Astrocyte of the cerebellum (primary cell): Measurements from ENCODE around the gene SRP9.
A peak's percentile ranks its signal among the peaks of the same experiment; 100 is the strongest.
"Not testable (repeated sequence)": the region's sequence is repeated elsewhere in the genome, so short reads cannot be mapped to it uniquely, and the experiment has no call there.

Experiments
- DNase-seq: peaks from one replicate; pipeline ENCODE4 v3.0.0-alpha.2; 2011; ENCODE audit warnings: low read depth
- H3K4me3 ChIP-seq: 2 replicates; pipeline ENCODE4 v1.5.1; 2011; ENCODE audit warnings: mild to moderate bottlenecking, low read depth, low read length, moderate library complexity
- in situ Hi-C: cut with HindIII; loops from 2 replicates; pipeline ENCODE4 v1.10.0; 2017; ENCODE audit warnings: low sequenced_read_pairs
- TF ChIP-seq, protein P1 (sequence below): IDR thresholded peaks from 2 replicates; pipeline ENCODE4 v1.5.1; 2012; ENCODE audit warnings: low read length, low read depth, moderate library complexity, mild to moderate bottlenecking; ENCODE audit errors: missing control alignments

The SRP9 gene

DNA sequence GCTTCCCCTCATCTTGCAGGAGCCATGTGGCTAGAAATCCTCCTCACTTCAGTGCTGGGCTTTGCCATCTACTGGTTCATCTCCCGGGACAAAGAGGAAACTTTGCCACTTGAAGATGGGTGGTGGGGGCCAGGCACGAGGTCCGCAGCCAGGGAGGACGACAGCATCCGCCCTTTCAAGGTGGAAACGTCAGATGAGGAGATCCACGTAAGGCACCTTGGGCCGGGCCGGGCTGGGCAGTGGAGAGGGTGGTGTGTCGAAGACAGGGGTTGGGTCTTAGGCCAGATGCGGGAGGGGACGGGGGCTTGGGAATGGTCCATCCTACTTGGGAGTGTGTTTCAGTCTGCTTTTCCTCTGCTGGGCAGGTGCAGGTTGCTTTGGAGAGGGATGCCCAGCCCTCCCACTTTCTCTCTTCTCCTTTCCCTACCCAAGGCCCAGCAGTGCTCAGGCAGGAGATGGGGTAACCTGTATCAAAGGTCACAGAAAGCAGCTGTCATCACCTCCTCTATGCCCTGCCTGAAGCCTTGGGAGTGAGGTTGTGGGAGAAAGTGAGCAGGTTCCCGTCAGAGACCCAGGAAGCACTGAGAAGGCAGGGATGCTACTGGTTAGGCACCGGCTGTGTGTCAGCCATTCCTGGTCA is 51.2 kb downstream of the SRP9 start:
- in situ Hi-C loops, result no loop called here
- TF ChIP-seq, protein P1, sequence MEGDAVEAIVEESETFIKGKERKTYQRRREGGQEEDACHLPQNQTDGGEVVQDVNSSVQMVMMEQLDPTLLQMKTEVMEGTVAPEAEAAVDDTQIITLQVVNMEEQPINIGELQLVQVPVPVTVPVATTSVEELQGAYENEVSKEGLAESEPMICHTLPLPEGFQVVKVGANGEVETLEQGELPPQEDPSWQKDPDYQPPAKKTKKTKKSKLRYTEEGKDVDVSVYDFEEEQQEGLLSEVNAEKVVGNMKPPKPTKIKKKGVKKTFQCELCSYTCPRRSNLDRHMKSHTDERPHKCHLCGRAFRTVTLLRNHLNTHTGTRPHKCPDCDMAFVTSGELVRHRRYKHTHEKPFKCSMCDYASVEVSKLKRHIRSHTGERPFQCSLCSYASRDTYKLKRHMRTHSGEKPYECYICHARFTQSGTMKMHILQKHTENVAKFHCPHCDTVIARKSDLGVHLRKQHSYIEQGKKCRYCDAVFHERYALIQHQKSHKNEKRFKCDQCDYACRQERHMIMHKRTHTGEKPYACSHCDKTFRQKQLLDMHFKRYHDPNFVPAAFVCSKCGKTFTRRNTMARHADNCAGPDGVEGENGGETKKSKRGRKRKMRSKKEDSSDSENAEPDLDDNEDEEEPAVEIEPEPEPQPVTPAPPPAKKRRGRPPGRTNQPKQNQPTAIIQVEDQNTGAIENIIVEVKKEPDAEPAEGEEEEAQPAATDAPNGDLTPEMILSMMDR, result no peak
- DNase-seq, result no peak
- H3K4me3 ChIP-seq, result no peak overlapping the region

DNA sequence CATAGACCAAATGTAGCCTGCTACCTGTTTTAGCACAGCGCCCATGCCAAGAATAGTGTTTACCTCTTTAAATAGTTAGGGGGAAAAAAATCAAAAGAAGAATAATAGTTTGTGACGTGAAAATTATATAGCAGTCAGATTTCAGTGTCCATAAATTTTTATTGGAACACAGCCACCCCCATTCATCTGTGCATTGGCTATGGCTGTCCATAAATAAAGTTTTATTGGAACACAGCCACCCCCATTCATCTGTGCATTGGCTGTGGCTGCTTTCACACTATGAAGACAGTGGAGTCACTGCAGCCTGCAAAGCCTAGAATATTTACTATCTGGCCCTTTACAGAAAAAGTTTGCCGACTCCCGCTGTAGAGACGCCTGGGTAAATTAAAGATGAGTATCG is 53.2 kb downstream of the SRP9 start:
- DNase-seq, result no peak
- in situ Hi-C loops, result no loop called here
- TF ChIP-seq, protein P1, result no peak
- no peak overlapping the region for H3K4me3 ChIP-seq

DNA sequence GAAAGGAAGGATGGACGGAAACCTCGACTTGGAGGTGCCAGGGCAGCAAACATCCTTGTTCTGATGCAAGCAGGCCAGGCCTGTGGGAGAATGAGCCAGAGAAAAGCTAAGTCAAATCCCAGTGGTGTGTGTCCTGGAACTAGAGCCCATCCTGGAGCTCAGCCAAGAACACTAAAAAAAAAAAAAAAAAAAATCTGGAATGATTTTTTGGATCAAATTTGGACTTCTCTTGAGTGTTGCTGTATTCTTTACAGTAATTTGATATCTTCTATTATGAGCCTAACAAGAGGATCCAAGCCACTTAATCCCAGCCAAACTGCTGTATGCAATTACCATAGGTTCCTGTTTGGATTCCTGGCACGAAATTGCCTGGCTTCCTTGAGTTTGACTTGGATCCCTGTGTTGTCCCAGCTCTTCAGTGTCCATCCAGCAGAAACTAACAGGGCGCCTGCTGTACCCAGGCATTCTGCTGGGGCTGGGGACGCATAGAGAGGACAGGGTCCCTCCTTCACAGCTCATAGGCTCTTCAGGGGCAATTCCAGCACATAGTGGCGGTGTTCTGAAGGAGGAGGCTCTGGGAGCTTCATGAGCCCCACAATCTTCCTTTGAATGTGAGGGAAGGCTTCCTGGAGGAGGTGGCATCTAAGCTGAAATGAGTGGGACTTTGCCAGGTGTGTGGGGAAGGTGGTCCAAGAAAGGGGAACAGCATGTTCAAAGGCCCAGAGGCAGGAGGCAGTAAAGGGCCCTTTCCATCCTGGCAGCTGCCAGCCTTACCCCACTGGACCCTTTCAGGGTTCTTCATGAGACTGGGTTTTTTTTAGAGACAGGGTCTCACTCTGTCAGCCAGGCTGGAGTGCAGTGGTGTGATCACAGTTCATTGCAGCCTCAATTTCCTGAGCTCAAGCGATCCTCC is 57.0 kb downstream of the SRP9 start:
- DNase-seq, result peak; percentile 83
- in situ Hi-C loops, result no loop called here
- TF ChIP-seq, protein P1, result no peak

DNA sequence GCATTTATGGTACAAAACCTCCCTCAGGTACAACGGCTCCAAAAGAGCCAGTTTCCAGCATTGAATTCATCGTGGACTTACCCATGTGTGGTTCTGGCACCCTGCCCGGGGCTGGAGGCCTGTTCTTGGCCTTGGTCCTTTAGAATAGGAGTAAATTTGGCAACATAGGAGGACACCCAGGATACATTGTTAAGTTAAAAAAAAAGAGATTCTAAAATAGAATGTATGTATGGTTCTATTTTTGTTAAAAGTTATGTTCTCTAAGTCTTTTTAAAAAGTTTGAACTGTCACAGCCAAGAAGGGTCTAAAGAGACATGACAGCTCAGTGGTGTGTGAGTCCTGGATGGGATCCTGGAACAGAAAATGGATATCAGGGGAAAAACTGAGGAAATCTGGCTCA is 58.2 kb downstream of the SRP9 start:
- in situ Hi-C loops, result no loop called here

More for the DNA sequence above, 57.0 kb downstream of the SRP9 start:
- H3K4me3 ChIP-seq, result no peak overlapping the region

DNA sequence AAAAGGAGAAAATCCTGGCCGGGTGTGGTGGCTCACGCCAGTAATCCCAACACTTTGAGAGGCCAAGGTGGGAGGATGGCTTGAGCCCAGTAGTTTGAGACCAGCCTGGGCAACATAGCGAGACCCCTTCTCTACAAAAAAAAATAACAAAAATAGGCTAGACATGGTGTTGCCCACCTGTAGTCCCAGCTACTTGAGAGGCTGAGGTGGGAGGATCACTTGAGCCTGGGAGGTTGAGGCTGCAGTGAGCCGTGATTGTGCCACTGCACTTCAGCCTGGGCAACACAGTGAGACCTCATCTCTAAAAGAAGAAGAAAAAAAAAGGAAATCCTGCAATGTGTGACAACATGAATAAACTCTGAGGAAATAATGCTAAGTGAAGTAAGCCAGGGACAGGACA is 58.7 kb downstream of the SRP9 start:
- in situ Hi-C loops, H3K4me3 ChIP-seq, DNase-seq: not testable (repeated sequence)

More for the DNA sequence above, 58.2 kb downstream of the SRP9 start:
- DNase-seq, result peak; percentile 42
- no peak overlapping the region for H3K4me3 ChIP-seq
- TF ChIP-seq, protein P1, result no peak

DNA sequence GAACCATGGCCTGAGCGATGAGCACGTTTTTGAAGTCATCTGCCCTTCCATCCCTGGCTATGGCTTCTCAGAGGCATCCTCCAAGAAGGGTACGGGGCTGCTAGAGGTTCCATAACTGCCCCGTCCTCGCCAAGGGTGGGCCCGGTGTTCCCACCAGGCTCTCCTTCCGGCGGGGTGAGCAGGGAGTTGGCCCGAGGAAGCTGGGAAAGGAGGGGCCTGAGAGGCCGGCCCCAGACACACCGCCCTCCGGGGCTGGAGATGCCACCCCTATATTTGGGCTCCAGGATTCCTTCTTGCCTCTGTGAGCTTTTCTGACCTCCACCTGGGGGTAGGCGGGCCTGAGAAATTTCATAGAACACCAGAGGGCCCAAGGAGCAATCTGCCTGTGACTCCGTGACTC is 61.2 kb downstream of the SRP9 start:
- in situ Hi-C loops, result no loop called here
- H3K4me3 ChIP-seq, result no peak overlapping the region
- DNase-seq, result no peak
- TF ChIP-seq, protein P1, result no peak
